HG03064 (cell line): Measurements from ENCODE around the gene AGO4.
"Not testable (repeated sequence)": the region's sequence is repeated elsewhere in the genome, so short reads cannot be mapped to it uniquely, and the experiment has no call there.

Source experiments
- ATAC-seq: cut with Tn5 transposase; IDR thresholded peaks from one replicate; pipeline ENCODE4 v1.9.1; 2021; ENCODE audit warnings: low read depth; ENCODE audit not compliant: unreplicated experiment

AGO4 gene

DNA sequence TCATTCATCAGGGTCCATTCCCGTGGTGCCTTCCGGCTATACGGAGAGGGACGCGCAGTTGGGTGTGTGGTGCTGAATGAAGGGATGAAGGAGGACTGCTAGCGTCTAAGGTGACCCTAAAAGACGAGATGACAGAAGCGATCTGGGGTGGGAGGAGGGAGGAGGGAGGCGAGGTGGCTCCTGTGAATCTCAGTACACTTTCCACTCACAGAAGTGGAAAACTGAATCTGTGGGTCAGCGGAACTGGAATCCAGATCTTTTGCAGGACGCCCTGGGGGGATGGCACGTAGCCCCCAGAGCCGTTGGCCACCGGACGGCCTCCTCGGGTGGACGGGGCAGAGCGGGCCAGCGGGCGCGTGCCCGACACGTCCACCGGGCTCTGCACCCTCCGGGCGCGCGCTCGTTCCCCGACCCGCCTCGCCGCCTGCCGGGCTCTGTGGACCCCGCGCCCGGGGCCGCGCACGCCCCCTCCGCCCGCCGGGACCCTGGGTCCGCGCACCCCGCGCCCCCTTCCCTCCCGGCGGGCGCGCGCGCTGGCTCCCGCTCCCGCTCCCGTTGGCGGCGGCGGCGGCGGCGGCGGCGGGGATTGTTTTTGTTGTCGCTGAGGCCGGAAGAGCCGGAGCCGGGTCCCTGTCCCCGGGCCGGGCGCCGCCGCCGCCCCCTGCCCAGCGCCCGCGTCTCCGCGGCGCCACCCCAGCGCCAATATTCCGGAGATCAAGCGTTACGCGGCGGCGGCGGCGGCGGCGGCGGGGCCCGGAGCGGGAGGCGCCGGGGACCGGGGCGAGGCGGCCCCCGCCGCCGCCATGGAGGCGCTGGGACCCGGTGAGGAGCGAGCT is at the start of gene AGO4:
TSS of gene AGO4 (plus strand) at position 403 of the 836 bp plus-strand sequence. CDS start at position 804, 401 bp downstream.
- ATAC-seq, result no peak

- ATAC-seq, result no peak
Observed at GRCh38 chr1:35762141-35762540, 45.7 kb upstream of the AGO4 start.

DNA sequence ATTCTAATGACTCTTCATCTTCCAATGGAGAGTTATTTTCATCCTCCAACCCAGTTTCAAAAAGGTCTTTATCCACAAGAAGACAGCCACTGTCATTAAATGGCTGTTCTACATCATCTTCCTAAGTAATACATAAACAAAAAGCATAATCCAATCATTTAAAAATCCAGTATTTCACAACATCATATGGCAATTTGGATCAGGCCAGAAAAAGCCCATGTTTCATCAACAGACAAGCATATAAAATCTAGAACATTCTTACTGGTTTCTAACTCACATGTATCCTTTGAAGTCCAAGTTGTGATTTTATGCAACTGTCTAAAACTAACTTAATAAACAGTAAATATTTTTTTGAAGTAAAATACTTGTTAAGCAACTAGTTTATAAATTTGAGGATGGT is 44.6 kb upstream of the AGO4 start:
- ATAC-seq, result no peak

- ATAC-seq, result no peak
Observed at GRCh38 chr1:35764283-35764682, 43.5 kb upstream of the AGO4 start.

DNA sequence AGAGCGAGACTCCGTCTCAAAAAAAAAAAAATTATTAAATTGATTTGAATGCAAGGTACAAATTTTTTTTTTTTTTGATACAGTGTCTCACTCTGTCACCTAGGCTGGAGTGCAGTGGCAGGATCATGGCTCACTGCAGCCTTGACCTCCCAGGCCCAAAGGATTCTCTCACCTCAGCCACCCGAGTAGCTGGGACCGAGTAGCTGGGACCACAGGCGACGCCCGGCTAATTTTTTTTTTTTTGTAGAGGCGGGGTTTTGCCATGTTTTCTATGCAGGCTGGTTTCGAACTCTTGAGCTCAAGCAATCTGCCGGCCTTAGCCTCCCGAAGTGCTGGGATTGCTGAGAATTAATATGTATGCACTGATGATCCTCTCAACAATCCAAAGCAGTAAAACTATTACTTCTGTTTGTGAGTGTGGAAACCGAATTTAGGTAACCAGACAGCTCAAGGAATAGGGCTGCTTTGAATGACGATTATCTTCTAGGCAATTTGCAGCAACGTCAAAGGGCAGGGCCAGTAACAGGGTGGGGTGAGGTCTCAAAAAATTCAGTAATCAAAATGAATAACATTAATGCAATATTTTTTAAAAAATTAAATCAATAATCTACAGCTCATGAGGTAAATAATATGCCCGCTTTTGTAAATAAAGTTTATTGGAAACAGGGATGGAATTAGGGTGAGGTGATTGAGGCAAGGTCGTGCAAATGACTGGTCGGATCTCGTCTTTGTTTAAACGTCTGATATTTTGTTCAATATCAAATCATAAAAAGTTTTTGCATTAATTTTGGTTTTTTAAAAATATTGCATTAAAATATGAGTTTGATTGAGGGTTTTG is 39.2 kb upstream of the AGO4 start:
- ATAC-seq, result no peak

DNA sequence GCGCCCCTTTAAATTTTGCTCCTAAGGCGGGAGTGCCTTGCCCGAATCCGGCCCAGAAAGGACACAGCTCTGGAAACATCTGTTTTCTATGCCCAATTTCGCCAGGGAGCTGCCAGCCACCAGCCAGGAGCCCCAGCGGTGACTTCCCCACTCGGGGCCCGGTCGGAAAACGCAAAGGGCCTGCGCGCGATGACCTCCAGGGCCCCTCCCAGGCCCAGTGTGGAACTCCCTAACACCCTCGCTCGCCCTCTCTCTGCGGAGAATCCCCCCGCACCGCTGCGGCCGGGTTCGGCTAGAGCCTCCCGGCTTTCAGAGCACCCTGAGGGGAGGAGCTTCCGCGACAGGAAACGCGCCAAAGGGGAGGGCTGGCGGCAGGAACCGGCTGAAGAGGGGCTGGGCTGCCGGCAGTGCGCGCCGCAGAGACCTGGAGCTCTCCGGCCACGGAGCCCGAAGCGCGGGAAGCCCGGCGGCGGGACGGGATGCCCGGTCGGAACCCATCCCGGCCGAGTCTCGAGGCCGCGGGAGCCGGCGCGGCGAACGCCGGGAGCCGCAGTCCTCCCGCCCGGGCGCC is 38.5 kb upstream of the AGO4 start:
- ATAC-seq, result peak; percentile 78

- ATAC-seq, result no peak
Observed at GRCh38 chr1:35773711-35774110, 34.1 kb upstream of the AGO4 start.

DNA sequence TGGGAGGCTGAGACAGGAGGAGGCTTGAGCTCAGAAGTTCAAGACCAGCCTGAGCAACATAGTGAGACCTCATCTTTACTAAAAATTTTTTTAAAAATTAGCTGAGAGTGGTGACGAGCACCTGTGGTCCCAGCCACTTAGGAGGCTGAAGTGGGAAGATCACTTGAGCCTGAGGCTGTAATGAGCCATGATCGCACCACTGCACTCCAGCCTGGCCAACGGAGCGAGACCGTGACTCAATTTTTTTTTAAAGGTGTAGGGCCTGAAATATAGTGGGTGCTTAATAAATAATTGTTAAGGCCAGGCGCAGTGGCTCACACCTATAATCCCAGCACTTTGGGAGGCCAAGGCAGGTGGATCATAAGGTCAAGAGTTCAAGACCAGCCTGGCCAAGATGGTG is 31.6 kb upstream of the AGO4 start:
- not testable (repeated sequence) for ATAC-seq

GRCh38 chr1:35777109-35777508 is 30.7 kb upstream of the AGO4 start:
- ATAC-seq, result no peak

GRCh38 chr1:35783055-35783583 is 24.7 kb upstream of the AGO4 start:
- ATAC-seq, result no peak

GRCh38 chr1:35784364-35784763 is 23.5 kb upstream of the AGO4 start:
- not testable (repeated sequence) for ATAC-seq

- ATAC-seq, result no peak
Observed at GRCh38 chr1:35788139-35788538, 19.7 kb upstream of the AGO4 start.

- no peak for ATAC-seq
Observed at GRCh38 chr1:35790670-35791069, 17.1 kb upstream of the AGO4 start.

DNA sequence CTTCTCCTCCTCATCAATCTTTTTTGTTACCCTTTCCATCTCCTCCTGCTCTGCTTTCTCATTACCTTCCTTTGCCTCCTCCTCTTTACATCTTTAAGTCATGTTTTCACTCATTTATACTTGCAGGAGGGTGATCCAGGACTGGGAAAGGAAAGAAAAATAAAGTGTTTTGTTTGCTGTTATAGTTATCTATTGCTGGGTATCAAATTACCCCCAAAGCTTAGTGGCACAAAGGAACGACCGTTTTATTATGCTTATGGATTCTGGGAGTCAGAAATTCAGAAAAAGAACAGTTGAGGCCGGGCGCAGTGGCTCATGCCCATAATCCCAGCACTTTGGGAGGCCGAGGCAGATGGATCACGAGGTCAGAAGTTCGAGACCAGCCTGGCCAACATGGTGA is 12.5 kb upstream of the AGO4 start:
- ATAC-seq, result no peak

- ATAC-seq, result no peak
Observed at GRCh38 chr1:35797380-35797779, 10.4 kb upstream of the AGO4 start.

GRCh38 chr1:35798019-35798418 is 9.8 kb upstream of the AGO4 start:
- ATAC-seq, result not testable (repeated sequence)

GRCh38 chr1:35800167-35800887 is 7.5 kb upstream of the AGO4 start:
- ATAC-seq, result not testable (repeated sequence)

GRCh38 chr1:35808450-35809113 is 766 bp downstream of the AGO4 start:
- no peak for ATAC-seq

DNA sequence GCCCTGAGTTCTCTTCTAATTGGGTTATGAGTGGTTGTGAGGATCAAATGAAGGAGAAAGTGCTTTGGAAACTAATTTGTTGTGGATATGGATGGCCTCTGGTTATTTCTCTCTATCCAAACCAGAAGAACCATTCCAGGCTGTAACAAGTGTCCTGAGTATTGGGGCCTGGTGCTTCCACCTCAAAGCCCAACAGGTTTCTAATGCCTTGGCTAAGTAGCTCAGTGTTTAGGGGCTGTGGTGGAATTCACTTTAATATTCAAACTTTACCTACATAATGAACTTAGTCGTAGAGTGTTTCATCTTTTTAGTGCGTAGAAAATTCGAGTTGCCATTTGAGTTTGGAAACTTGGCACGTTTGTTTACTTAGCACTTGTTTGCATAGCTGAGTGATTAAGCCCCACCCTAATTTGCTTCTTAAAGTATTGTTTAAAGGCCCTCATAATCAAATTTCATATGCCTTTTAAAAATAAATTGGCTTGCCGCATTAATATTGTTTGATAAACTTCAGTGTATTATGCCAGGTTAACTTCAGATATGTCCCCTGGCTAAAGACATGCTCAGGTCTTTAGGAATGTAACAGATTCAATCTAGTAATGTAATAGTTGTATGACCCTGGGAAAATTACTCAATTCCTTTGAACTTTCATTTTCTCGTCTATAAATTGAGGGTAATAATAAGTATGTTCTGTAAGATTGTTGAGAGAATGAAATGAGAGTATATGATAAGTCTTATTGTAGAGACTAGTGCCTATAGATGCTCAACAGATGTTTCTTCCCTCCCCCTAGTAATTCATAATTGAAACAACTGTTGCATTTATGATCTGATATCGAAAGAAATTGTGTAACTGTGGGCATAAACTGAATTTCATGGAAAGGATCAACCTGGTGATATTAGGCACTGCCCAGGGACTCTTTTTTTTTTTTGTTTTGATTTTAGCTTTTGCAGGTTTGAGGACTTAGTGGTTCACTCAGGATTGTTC is 1.6 kb downstream of the AGO4 start:
- ATAC-seq, result no peak
